Measurements from ENCODE around the gene HSD3B7. TPM values are rescaled to one million over a fixed set of nuclear protein-coding genes. Genes with fewer than 3 reads are reported as not detected.

The HSD3B7 gene
- total RNA-seq, 1 donor from 2014 or later: 3.5 TPM

GRCh38 chr16:31031276-31031675 is 46.3 kb downstream of the HSD3B7 start:
- no peak for DNase-seq (ENCODE audit: low spot score in 2 of 2, unreplicated experiment in 2 of 2)
- peaks cover 6% of the 10 kb centered on the region for H3K4me1 Mint-ChIP-seq
- H3K27ac Mint-ChIP-seq: no peak overlapping the region
- no peaks in the 10 kb centered on the region for H3K27me3 Mint-ChIP-seq (ENCODE audit: low read depth)
- peaks cover 2% of the 10 kb centered on the region for H3K36me3 Mint-ChIP-seq
- no peak overlapping the region for H3K4me3 Mint-ChIP-seq
- no peaks in the 10 kb centered on the region for H3K9me3 Mint-ChIP-seq
- no peak for TF ChIP-seq CTCF (IDR thresholded peaks at IDR 0.05; ENCODE audit: unreplicated experiment)

- H3K4me1 Mint-ChIP-seq: peaks cover 6% of the 10 kb centered on the region
- H3K9me3 Mint-ChIP-seq: no peaks in the 10 kb centered on the region
- H3K27ac Mint-ChIP-seq: peak within 1 kb of the TSS; percentile 93
- H3K27me3 Mint-ChIP-seq (ENCODE audit: low read depth): no peaks in the 10 kb centered on the region
- DNase-seq (ENCODE audit: low spot score in 2 of 2, unreplicated experiment in 2 of 2): peak; percentile 93 to 98
- H3K36me3 Mint-ChIP-seq: peaks cover 8% of the 10 kb centered on the region
- no peak for TF ChIP-seq CTCF (IDR thresholded peaks at IDR 0.05; ENCODE audit: unreplicated experiment)
- peak within 1 kb of the TSS; percentile 92 for H3K4me3 Mint-ChIP-seq
Observed at GRCh38 chr16:31032736-31033708, 48.0 kb downstream of the HSD3B7 start, which contains the start of gene STX4. STX4 (plus strand) TSS chr16:31033558; CDS start chr16:31033806, 248 bp downstream.

- Mint-ChIP-seq H3K9me3 (no peaks in the 10 kb centered on the region), H3K27ac (peak overlapping the region; percentile 93), H3K4me1 (peaks cover 6% of the 10 kb centered on the region), H3K4me3 (peak overlapping the region; percentile 92), H3K27me3 (ENCODE audit: low read depth) (no peaks in the 10 kb centered on the region), H3K36me3 (peaks cover 8% of the 10 kb centered on the region)
- DNase-seq (ENCODE audit: low spot score in 2 of 2, unreplicated experiment in 2 of 2): peak; percentile 73 to 88
- no peak for TF ChIP-seq CTCF (IDR thresholded peaks at IDR 0.05; ENCODE audit: unreplicated experiment)
Observed at GRCh38 chr16:31033709-31034492, 48.9 kb downstream of the HSD3B7 start.

- H3K4me1 Mint-ChIP-seq: peaks cover 6% of the 10 kb centered on the region
- no peak overlapping the region for H3K27ac Mint-ChIP-seq
- H3K4me3 Mint-ChIP-seq: no peak overlapping the region
- no peaks in the 10 kb centered on the region for H3K9me3 Mint-ChIP-seq
- no peak for DNase-seq (ENCODE audit: low spot score in 2 of 2, unreplicated experiment in 2 of 2)
- no peak for TF ChIP-seq CTCF (IDR thresholded peaks at IDR 0.05; ENCODE audit: unreplicated experiment)
- H3K27me3 Mint-ChIP-seq (ENCODE audit: low read depth): no peaks in the 10 kb centered on the region
- H3K36me3 Mint-ChIP-seq: peaks cover 13% of the 10 kb centered on the region
Observed at GRCh38 chr16:31036691-31037090, 51.7 kb downstream of the HSD3B7 start.

Other genes with a start within 250 kb of the HSD3B7 start
- 44.6 to 53.2 TPM (median 46.4 TPM) in 3 replicates for gene PHKG2, start 236.8 kb upstream of the HSD3B7 start, total RNA-seq
- 6.0 to 7.4 TPM (median 6.3 TPM) in 3 replicates for gene CFAP119, start 223.1 kb upstream of the HSD3B7 start, total RNA-seq
- 124 to 130 TPM (median 126 TPM) in 3 replicates for gene RNF40, start 222.9 kb upstream of the HSD3B7 start, total RNA-seq
- 40.8 to 41.6 TPM (median 41.4 TPM) in 3 replicates for gene ZNF629, start 198.0 kb upstream of the HSD3B7 start, total RNA-seq
- 43.6 to 44.8 TPM (median 43.9 TPM) in 3 replicates for gene BCL7C, start 91.1 kb upstream of the HSD3B7 start, total RNA-seq
- gene CTF1, start 88.6 kb upstream of the HSD3B7 start, total RNA-seq: 9.1 to 11.5 TPM (median 10.3 TPM) in 3 replicates
- gene FBXL19, start 61.6 kb upstream of the HSD3B7 start, total RNA-seq: 53.5 to 56.4 TPM (median 54.9 TPM) in 3 replicates
- 25.8 to 28.2 TPM (median 26.2 TPM) in 3 replicates for gene ORAI3, start 36.1 kb upstream of the HSD3B7 start, total RNA-seq
- 30.8 to 39.1 TPM (median 36.4 TPM) in 3 replicates for gene SETD1A, start 27.5 kb upstream of the HSD3B7 start, total RNA-seq
- gene STX1B, start 25.4 kb downstream of the HSD3B7 start, total RNA-seq: 4.9 to 5.9 TPM (median 5.2 TPM) in 3 replicates
- gene STX4, start 48.4 kb downstream of the HSD3B7 start, total RNA-seq: 39.2 to 42.8 TPM (median 40.2 TPM) in 3 replicates
- 11.8 to 14.1 TPM (median 12.8 TPM) in 3 replicates for gene ZNF668, start 89.0 kb downstream of the HSD3B7 start, total RNA-seq
- gene ZNF646, start 89.2 kb downstream of the HSD3B7 start, total RNA-seq: 20.4 to 22.2 TPM (median 21.4 TPM) in 3 replicates
- gene PRSS53, start 103.7 kb downstream of the HSD3B7 start, total RNA-seq: 4.0 to 4.9 TPM (median 4.5 TPM) in 3 replicates
- 48.6 to 53.7 TPM (median 49.5 TPM) in 3 replicates for gene VKORC1, start 109.6 kb downstream of the HSD3B7 start, total RNA-seq
- gene BCKDK, start 123.2 kb downstream of the HSD3B7 start, total RNA-seq: 36.4 to 37.3 TPM (median 37.0 TPM) in 3 replicates
- 72.1 to 76.4 TPM (median 75.7 TPM) in 3 replicates for gene KAT8, start 132.5 kb downstream of the HSD3B7 start, total RNA-seq
- gene PRSS8, start 150.5 kb downstream of the HSD3B7 start, total RNA-seq: 79.1 to 84.3 TPM (median 79.9 TPM) in 3 replicates
- 0.96 to 1.7 TPM (median 1.4 TPM) in 3 replicates for gene PRSS36, start 164.9 kb downstream of the HSD3B7 start, total RNA-seq
- gene FUS, start 194.9 kb downstream of the HSD3B7 start, total RNA-seq: 718 to 743 TPM (median 733 TPM) in 3 replicates
- gene PYCARD, start 217.6 kb downstream of the HSD3B7 start, total RNA-seq: 4.9 to 6.5 TPM (median 5.3 TPM) in 3 replicates
- 0.04 to 0.14 TPM (median 0.11 TPM) in 3 replicates for gene TRIM72, start 228.9 kb downstream of the HSD3B7 start, total RNA-seq
- gene PYDC1, start 231.9 kb downstream of the HSD3B7 start, total RNA-seq: not detected in 3 replicates

Data from mesothelial cell of epicardium (in vitro differentiated cells).